Dermis blood vessel endothelial cell (primary cell): ENCODE results near the gene CMIP. TPM values are rescaled to one million over a fixed set of nuclear protein-coding genes. Genes with fewer than 3 reads are reported as not detected.
A peak's percentile ranks its signal among the peaks of the same experiment; 100 is the strongest.

Source experiments
- DNase-seq: peaks from one replicate; pipeline ENCODE4 v3.0.0; 2010
- total RNA-seq: library from RNA; depleted of rRNA; stranded (reverse); fragments of >200 nt; gene quantifications from 2 replicates; pipeline ENCODE4 v1.2.3, GENCODE V29; 2014

Gene CMIP
- total RNA-seq, 1 donor from 2014 or later: 39.0 TPM

DNA sequence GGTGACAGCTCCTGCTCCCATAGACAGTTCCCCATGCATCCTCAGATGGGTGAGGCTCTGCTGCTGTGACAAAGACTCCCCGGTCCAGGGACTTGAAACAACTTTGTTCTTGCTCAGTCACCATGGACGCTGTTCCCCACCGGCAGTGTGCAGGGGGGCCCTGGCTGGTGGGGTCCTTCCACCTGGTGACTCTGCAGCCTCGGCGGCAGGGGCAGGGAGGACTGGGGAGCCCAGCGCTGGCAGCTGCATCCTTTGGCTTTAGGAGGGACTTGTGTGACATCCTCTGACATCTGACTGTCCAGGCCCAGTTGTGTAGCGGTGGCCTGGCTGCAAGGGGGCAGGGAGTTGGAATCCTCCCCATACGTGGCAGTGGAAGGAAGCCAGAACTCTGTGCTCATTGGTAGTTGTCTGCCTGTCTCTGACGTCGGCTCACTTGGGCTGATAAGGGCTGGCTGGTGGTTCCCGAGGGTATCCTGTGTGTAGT, 107.3 kb downstream of the CMIP start:
- peak; percentile 78 for DNase-seq

DNA sequence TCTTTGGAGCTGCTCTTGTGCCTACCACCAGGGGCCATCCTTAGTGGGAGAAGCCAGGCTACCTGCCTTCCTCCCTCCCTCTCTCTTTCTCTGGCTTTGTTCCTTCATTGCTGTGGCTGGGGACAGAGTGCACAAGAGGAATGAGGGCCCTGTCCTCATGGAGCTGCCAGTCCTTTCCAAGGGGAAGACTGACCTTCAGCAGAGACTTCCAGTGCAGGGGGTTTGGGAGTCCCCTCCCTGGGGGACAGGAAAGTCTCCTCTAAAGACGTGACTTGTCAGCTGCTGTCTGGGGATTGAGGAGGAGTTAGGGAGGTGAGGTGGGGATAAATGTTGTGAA, 108.1 kb downstream of the CMIP start:
- no peak for DNase-seq

DNA sequence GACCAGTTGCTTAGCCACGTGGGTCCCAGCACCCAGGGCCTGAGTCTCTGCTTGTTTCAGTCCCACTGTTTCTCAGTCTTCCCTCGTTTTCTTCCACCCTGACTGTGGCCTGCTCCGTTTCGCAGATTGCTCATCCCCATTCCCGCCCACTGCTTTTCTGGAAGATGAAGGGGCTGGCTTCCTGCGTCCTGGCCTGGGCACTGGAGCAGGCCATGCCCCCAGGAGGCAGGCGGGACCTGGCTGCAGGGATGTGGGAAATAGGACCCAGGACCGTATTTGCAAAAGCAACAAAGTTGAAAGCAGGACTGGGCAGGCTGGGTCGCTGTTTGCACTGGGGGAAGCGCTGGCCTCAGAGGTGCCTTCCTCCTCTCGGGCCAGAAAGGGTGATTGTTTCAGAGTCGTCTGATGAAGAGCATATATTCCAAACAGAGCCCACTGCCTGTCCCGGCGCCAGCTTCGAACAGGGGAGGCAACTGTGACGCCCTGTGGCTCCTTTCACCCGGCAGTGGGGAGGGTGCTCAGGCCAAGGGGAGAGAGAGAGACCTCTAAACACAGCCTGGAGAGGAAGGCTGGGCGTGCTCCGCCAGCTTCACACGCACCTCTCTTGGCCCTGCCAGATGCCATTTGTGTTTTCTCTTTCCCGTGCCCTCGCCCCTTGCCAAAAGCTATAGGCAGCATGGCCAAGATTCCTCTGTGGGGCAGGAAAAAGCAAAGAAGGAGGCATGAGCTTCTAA, 108.6 kb downstream of the CMIP start:
- peak; percentile 54 for DNase-seq

DNA sequence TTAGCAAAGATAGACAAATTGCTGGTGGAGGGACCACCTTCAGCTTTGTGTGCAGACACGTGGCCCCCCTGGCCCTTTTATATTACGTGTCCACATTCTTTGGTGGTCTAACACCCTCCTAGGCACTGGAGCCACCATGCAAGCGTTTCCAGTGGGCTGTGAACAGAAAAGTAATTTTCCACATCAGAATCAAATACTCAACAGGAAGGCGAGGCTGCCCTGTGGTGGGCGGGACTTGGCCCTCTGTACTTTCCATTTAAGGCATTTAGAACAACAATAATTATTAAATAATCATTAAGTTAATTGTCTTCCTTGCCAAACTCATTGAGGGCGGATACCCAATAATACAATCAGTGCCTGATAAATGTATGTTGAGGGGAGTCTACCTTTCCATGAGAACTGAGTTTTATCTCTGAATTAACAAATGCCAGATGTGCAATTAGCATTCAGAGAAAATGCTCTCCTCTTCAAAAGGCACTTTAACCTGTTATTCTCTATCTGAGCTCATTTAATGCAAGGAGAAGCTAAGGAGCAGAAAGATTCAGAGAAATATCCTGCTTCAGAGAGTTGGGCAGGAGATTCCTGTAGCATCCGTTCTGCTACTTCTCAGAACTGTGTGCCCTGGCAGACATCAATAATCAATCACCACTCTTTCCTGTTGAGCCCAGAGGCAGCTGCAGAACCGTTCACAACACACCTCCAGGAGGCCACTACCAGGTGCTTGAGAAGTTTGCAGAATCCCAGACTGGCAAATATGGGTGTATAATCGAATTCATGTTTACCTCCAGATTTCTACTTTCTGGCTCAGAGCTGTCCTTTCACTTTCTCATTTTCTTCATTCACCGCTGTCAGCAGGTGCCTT, 109.4 kb downstream of the CMIP start:
- peak; percentile 72 for DNase-seq

DNA sequence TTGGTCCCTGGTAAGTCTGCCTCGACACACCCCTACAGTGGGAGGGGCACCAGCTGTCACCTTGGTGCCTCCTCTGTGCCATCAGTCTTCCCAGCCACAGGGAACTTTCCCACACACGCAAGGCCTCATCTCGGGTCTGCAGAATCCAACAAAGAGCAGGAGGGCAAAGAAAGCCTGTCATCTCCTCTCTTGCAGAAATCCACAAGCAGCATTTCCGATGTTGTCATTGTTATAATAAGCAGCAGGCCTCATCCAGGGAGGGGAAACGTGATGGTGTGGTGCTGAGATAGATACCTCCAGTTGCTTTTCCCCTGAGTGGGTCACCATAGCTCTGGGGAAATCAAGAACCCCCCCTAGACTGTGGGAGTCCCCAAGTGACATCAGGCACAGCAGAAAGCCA, 110.4 kb downstream of the CMIP start:
- DNase-seq: peak; percentile 38

DNA sequence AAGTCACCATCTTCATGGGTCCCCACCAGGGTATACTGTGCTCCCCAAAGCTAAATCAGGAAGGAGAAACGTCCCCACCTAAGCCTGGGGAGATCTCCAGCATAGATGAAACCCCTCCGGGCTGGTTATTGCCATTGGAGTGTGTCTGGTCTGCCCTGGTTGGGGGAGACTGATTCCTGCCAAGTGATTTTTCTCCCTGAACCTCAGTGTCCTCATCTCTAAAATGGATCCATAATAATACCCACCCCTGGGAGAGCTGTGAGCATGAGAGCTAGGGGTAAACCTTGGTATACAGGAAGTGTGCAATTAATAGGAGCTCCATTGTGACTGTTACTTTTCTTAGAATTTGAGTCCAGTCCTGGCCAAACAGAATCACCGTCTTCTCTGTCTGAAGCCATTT, 111.1 kb downstream of the CMIP start:
- DNase-seq: no peak

DNA sequence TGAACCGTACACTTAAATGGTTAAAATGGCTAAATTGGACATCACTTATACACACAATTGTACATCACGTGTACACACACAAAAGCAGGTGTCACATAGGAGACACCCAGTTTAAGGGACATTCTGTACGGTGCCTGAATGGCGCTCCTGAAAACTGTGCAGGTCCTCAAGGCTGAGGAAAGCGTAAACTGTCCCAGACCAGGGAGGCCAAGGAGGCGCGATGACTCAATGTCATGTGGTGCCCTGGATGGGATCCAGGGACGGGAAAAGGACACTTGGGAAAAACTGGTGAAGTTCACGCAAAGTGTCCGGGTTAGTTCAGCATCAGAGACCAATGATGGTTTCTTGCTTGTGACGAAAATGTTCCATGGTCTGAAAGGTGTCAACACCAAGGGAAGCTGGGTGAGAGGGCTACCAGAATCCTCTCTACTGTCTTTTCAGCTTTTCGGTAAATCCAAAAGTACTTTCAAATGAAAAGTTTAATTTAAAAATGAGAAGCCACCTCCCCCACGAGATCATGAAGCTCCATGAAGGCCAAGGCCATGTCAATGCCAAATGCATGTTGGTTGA, 112.2 kb downstream of the CMIP start:
- no peak for DNase-seq

DNA sequence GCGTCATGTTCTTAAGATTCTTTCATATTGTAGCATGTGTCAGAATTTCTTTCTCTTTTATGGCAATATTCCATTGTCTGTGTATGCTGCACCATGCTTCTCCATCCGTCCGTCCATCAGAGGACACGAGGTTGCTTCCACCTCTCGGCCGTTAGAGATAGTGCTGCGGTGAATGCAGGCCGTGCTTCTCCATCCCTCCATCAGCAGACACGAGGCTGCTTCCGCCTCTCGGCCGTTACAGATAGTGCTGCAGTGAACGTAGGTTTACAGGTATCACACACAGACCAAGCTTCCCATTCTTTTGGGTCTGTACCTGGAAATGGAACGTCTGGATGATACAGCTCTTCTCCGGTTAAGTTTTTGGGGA, 113.5 kb downstream of the CMIP start:
- no peak for DNase-seq

DNA sequence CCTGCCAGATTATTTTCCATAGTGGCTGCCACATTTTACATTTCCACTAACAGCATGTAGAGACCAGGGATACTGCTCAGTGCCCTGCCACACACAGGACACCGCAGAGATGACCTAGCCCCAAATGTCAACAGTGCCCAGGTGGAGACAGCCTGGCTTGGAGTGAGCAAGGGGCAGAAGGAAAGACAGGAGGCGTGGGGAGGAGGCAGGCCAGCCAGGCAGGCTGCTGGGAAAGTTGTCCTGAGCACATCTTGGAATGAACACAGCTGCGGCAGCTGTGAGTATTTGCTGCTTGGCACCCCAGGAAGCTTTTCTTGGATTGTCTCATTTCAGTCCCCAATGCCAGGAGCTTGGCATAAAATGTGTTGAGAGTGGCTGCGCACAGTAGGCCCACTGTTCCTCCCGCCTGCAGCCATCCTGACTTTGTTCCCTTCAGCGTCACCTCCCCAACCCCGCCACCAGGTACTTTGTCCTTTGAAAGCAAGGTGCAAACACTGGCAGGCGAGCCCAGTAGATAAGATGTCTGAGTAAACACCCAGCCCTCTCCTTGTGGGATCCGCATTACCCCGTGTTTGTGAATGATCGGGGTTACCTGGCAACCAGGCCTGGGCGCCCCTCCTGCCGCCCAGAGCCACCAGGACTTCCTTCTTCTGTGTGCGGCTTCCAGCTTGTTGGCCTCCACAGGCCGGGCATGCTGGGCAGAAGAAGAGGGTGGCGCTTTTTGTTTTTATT, 114.0 kb downstream of the CMIP start:
- peak; percentile 31 for DNase-seq

DNA sequence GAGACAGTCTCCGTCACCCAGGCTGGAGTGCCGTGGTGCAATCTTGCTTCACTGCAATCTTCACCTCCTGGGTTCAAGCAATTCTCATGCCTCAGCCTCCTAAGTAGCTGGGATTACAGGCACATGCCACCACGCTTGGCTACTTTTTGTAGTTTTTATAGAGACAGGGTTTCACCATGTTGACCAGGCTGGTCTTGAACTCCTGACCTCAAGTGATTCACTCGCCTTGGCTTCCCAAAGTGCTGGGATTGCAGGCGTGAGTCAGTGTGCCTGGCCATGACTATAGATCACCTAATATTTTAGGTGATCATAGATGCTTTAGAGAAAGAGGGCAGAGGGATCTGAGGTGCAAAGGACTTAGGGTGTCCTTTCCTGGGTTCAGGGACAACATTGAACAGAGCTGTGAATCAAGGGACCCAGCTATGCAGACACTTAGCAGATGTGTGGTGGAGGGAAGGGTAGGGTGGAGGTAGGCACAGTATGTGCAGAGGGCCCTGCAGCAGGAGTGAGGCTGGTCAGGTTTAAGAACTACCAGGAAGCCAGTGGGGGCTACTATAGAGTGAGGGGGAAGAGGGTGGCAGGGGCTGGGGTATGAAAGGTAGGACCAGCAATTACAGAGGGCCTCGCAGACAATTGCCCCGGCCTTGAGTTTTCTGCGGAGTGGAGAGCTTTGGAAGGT, 116.5 kb downstream of the CMIP start:
- DNase-seq: no peak

DNA sequence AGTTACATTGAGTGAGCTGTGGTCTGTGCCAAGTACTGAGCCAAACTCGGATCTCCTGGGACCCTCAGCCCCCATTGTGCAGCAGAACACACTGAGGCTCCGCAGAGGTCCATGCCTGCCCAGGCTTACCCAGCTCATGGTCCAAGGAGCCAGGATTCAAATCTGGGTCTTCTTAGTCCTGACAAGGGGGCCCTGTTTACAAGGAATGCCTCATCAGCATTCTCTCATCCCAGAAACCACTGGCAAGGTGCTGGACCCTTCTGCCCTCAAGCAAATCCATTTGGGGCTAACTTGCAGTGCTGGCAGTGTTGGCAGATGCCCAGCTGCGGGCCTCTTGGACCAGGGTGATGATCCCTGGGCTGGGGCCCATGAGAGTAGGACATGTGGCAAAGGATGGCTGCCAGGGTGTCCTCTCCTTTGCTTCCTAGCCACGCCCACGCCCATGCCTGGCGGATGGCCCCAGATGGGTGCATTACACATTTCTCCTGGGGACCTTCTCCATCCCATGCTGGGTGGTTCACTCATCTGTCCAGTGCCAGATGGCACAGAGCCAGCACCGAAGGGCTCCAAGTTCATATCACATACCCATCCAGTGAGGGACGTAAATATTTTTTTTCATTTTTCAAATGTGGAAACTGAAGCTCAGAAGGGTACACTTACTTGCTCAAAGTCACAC, 117.7 kb downstream of the CMIP start:
- no peak for DNase-seq

DNA sequence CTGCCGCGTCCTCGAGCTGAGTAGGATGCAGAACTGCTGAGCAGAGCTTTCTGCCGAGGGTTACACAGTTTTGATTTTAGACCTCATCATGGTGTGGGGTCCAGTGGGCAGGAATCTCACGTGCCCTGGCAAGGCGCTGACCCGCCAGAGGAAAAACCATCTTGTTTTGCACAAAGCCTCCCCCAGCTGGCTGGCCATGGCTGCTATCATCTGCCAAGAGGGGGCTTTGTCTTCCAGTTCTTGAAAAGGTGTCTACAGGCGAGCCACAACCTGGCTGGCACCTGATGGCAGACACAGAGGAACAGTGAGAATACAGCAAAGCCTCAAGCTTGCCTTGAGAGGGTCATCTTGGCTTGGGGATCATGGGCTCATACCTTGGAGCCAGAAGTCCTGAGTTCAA, 118.3 kb downstream of the CMIP start:
- DNase-seq: no peak

DNA sequence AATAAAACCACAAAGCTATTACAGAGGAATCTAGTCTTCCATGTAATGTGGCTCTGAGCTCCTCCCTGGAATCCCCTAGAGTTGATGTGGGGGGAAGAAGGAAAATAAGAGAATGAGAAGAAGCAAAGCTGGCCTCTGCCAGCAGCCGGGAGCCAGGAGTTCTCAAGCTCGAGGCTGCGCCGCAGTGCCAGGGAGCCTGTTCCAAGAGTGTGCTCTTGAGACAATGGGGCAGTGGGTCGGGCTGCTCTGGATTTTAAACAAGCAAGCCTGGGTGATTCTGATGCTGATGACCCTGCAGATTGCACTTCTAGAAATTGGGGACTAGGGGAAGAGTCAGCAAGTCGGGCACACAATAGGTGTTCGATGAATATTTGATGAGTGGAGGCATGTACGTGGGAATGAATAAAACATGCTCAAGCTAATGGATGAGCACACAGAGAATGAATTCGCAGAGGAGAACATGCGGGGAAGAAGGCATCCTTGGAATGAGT, 119.9 kb downstream of the CMIP start:
- DNase-seq: no peak

DNA sequence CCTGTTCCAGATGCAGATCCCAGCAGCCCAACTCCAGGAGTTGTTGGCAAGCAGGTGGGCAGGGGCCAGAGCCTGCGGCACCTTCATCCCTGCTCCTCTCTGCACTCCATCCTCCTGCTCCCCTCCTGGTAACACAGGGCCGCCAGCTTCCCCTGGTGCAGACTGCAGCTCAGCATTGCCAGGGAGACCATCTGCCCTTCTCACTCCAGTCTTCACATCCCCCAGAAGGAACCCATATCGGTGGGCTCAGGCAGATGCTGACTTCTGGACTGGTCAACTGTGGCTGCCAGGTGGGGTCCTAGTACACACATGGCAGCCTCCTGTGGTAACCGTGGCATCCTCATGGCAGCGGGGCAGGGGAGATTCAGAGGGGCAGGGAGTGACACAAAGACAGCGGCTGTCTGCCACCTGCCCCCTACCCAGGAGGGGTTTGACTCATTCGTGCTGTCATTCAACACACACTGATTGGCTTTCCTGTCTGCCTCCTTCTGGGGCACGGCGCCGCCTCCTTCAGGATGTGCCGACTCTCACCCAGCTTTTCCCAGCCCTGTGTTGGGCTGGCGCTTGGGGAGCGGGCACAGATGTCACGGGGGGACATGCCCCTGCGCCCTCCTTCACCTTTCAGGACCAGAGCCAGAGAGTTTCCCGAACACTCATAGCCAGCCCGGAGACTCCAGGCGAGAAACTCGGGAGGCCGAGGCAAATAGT, 120.9 kb downstream of the CMIP start:
- DNase-seq: peak; percentile 41

DNA sequence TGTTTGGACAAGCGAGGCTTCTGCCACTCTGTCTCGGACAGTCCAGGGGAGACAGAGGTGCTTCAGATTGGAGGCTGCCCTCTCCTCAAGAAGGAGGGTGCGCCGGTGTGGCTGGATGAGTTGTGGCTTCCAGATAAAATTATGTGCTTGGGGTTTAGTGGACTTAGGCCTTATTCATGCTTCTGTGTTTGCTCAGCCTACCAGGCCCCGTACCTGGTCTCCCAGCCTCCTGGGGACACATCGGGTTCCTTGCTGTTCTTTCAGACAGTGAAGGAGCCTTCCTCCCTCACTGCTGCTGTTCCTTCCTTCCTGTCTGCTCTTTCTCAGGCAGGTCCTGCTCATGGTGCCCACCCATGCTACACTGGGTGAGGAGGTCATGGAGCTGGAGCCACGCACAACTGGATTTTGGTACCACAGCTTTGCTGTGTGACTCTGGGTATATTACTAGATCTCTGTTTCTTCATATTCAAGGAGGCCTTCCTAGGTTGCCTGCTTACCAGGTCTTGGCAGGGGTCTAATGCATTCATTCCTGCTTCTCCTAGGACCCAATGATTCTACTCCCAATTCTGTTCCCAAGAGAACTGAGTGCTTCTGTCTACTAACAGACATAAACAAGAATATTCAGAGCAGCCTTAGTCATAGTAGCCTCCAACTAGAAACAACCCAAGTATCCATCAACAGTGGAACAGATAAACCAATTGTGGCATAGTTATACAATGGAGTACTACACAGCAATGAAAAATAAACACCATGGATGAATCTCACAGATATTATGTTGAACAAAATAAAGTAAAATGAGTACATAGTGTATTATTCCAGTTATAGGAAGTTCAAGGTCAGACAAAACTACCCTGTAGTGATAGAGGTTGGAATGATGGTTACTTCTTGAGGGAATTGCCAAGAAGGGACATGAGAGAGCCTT, 121.7 kb downstream of the CMIP start:
- no peak for DNase-seq

DNA sequence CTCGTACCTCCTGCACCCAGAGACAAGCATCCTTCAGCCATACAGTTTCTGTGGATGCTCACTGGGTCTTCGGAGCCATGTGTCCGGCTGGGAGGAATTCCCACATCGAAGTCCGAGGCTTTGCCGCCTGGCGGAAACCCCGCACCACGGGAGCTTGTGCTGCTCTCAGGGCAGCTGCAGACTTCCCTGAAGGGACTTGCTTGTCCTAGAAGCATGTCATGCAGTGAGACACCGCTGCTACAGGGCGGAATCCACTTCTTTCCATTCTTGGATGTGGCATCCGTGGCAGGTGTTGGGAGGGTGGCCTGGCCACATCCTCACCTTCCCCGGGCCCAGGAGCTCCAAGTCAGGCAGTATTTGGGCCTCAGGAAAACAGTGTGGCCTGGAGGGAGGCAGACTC, 122.5 kb downstream of the CMIP start:
- DNase-seq: no peak

DNA sequence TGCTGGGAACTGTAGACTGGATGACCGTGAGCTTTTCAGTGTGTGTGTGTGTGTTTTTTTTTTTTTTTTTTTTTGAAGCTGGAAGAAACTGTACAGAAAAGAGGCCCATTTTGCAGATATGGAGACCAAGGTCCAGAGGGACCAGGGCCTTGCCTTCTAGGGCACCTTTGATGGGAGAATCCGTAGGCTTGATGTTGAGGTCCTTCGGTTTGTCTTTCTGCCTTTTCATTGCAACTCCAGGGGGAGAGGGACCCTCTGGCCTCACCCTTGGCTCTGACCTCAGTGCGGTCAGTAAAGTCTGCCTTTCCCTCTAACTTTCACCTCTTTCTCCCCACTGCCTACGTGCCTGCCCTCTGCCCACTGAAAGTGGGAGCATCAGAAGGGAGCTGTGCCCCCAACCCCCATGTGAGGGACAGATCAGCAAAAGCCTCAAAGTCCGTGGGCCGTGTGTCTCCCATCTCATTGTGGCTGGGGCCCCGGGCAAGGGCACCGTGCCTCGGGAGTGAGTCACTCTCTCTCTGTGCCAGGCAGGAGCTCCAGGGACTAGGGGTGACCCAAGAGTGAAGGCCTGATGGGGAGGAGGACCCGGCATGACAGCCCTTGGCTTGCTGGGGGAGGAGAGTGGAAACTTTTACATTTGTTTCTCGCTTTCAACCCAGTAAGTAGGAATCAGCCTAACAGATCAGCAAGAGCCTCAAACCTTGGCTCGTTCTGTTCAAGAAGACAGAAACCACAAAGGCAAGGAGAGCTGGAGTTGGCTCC, 123.6 kb downstream of the CMIP start:
- DNase-seq: peak; percentile 48

DNA sequence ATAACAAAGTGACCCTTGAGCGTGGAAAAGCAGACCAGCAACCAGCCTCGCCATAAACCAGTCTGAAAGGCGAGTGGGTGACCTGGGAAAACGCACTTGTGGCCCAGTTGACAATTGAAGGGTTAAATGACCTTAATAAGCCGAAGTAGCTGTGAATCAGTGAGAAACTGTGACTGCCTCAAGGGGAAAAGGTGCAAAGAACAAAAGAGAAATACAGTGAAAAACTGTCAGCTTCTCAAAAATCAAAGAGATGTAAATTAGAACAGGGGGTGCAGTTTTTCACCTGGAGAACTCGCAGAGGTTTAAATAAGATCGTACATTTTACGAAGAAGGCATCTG, 124.1 kb downstream of the CMIP start:
- DNase-seq: no peak

DNA sequence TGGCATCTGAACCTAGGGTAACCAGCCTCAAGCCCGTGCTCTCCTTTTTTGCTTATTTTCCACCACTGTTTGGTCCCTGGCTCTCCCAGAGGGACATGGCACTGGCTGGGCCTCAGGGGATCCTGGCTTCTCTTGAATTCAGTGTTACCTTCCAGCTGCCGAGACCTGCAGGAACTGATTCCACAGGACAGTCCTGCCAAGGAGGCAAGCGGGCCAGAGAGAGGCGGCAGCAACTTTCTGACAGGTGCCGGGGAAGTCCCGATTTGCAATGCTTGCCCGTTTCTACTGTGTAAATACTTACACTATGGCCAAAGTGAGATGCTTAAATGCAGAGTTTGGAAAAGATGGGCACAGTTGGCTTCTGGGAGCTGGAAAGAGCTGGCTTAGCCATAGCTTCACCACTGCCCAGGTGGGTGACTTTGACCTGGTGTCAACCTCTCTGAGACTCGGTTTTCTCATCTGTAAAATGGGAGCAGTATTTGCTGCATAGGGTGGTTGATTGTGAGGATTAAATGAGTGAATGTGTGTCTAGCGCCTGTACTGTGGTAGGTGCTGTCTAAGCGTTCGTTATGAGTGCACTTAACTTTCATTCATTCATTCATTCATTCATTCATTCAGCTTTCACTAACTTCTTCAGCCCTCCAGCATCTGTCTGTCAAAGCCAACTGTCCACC, 124.9 kb downstream of the CMIP start:
- no peak for DNase-seq
